Stimulated activated CD8-positive, alpha-beta memory T cell treated with anti-CD3 and anti-CD28 coated beads, Interleukin-15, amount 100 ng/mL, for 24 hours (primary cell): Measurements from ENCODE around the gene CDR2.

Experiments used
- DNase-seq: peaks from one replicate; pipeline ENCODE4 v3.0.0-alpha.2; 2020; ENCODE audit warnings: low read depth

Gene CDR2

GRCh38 chr16:22324787-22325597, 49.4 kb downstream of the CDR2 start:
- no peak for DNase-seq

GRCh38 chr16:22323959-22324786, 50.2 kb downstream of the CDR2 start:
- no peak for DNase-seq

- no peak for DNase-seq
Observed at GRCh38 chr16:22323173-22323958, 51.1 kb downstream of the CDR2 start.

GRCh38 chr16:22322741-22323140, 51.7 kb downstream of the CDR2 start:
- no peak for DNase-seq

GRCh38 chr16:22322021-22322471, 52.4 kb downstream of the CDR2 start:
- no peak for DNase-seq

- no peak for DNase-seq
Observed at GRCh38 chr16:22321340-22322001, 52.9 kb downstream of the CDR2 start.

- DNase-seq: no peak
Observed at GRCh38 chr16:22320572-22321339, 53.7 kb downstream of the CDR2 start.

- DNase-seq: no peak
Observed at GRCh38 chr16:22318690-22319358, 55.6 kb downstream of the CDR2 start.

GRCh38 chr16:22317625-22318024, 56.8 kb downstream of the CDR2 start:
- DNase-seq: no peak

GRCh38 chr16:22317001-22317530, 57.4 kb downstream of the CDR2 start:
- no peak for DNase-seq

- DNase-seq: no peak
Observed at GRCh38 chr16:22316411-22316811, 58.0 kb downstream of the CDR2 start.

GRCh38 chr16:22315979-22316378, 58.4 kb downstream of the CDR2 start:
- no peak for DNase-seq

- DNase-seq: no peak
Observed at GRCh38 chr16:22314661-22315626, 59.5 kb downstream of the CDR2 start.

GRCh38 chr16:22313876-22314470, 60.4 kb downstream of the CDR2 start:
- DNase-seq: no peak

- DNase-seq: no peak
Observed at GRCh38 chr16:22312897-22313781, 61.3 kb downstream of the CDR2 start.

- no peak for DNase-seq
Observed at GRCh38 chr16:22311520-22311919, 62.9 kb downstream of the CDR2 start.

- DNase-seq: no peak
Observed at GRCh38 chr16:22308824-22309520, 65.4 kb downstream of the CDR2 start.
